Inflammatory macrophage treated with lipopolysaccharide for 1 hour (primary cell): ENCODE results near the gene SERPINB2.
"Not testable (repeated sequence)": the region's sequence is repeated elsewhere in the genome, so short reads cannot be mapped to it uniquely, and the experiment has no call there.

Experiments
- DNase-seq, 2 donors: peaks; one replicate each; pipeline ENCODE4 v3.0.0-alpha.2; 2020 to 2022

The SERPINB2 gene

DNA sequence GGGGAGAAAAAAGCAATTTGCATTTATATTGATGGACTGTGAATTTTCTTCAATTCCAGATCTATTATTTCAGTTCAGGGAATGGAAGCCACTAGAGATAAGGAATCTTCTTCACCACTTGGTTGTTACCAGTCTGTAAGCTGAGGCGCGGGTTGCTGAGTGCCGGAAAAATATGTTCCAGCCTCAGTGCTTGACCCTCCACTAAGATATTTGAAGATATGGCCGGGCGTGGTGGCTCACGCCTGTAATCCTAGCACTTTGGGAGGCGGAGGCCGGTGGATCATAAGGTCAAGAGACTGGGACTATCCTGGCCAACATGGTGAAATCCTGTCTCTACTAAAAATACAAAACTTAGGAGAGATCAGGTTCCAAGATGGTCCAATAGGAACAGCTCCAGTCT, 52.5 kb downstream of the SERPINB2 start:
- DNase-seq: no peak

- DNase-seq: not testable (repeated sequence)
Measured at GRCh38 chr18:63940543-63941050, 53.1 kb downstream of the SERPINB2 start.

- no peak for DNase-seq
Measured at GRCh38 chr18:63947051-63947790, 59.7 kb downstream of the SERPINB2 start.

GRCh38 chr18:63949068-63949737, 61.7 kb downstream of the SERPINB2 start, which contains the start of gene HMSD:
TSS of gene HMSD (plus strand) at chr18:63949301. CDS start at chr18:63953456, 4,155 bp downstream.
- DNase-seq: peak; percentile 80 to 82

GRCh38 chr18:63951302-63951705, 63.8 kb downstream of the SERPINB2 start:
- peak in 1 of 2 donors; percentile 26 for DNase-seq
